H1 (cell line): ENCODE measurements around the gene ARHGAP35. TPM values are rescaled to one million over a fixed set of nuclear protein-coding genes. Genes with fewer than 3 reads are reported as not detected.

Experiments
- CTCF ChIA-PET: fragments of 300-600 bp; sonication (Branson Sonifier 250); formaldehyde crosslinking; loops from one replicate; lab custom pipeline; 2021; ENCODE audit not compliant: partially characterized antibody; lab: Charles Lee
- POLR2A ChIA-PET: fragments of 300-600 bp; sonication (Branson Sonifier 250); formaldehyde crosslinking; loops from one replicate; lab custom pipeline; 2021; ENCODE audit warnings: inconsistent platforms; ENCODE audit not compliant: partially characterized antibody; lab: Charles Lee
- DNase-seq, 2 experiments: peaks; one replicate each; pipeline versions ENCODE4 v3.0.0 to v3.0.0-alpha.2; 2010 to 2022; ENCODE audit warnings: low spot score in 2 of 2, low read depth in 1 of 2, mixed read lengths in 1 of 2
- FAIRE-seq: peaks from 2 replicates; lab custom pipeline; 2011; peaks lifted over from hg19 to GRCh38; lab: Jason Lieb, UNC
- H2AFZ ChIP-seq: 2 replicates; pipeline ENCODE4 v1.8.1; 2012; ENCODE audit warnings: low read length, inconsistent platforms
- H2AK5ac ChIP-seq: 2 replicates; pipeline ENCODE4 v1.6.1; 2013; ENCODE audit warnings: low read depth, low read length
- H2BK120ac ChIP-seq: replicated peaks from 2 replicates; pipeline ENCODE3; 2013; ENCODE audit warnings: low read depth, low read length, inconsistent platforms
- H2BK12ac ChIP-seq: 2 replicates; pipeline ENCODE4 v1.6.1; 2013; ENCODE audit warnings: low read depth, low read length
- H2BK15ac ChIP-seq: 2 replicates; pipeline ENCODE4 v1.6.1; 2013; ENCODE audit warnings: low read length
- H2BK20ac ChIP-seq: 2 replicates; pipeline ENCODE4 v1.6.1; 2013; ENCODE audit warnings: low read length
- H2BK5ac ChIP-seq: 2 replicates; pipeline ENCODE4 v1.6.1; 2013; ENCODE audit warnings: low read depth, low read length
- H3K14ac ChIP-seq: 2 replicates; pipeline ENCODE4 v1.6.1; 2013; ENCODE audit warnings: inconsistent platforms; ENCODE audit not compliant: insufficient read length
- H3K18ac ChIP-seq: 2 replicates; pipeline ENCODE4 v1.6.1; 2013; ENCODE audit warnings: low read length; ENCODE audit errors: extremely low read depth
- H3K23ac ChIP-seq: 2 replicates; pipeline ENCODE4 v1.6.1; 2013; ENCODE audit warnings: inconsistent platforms; ENCODE audit not compliant: insufficient read length
- H3K23me2 ChIP-seq: 2 replicates; pipeline ENCODE4 v1.6.1; 2013; ENCODE audit warnings: low read depth, low read length
- H3K27ac ChIP-seq: 2 replicates; pipeline ENCODE4 v1.6.1; 2011; ENCODE audit warnings: low read depth, low read length, inconsistent platforms
- H3K27me3 ChIP-seq, 4 experiments: replicated peaks in 1 of 4; 1 replicate in 1 of 4; 2 replicates in 3 of 4; pipeline versions ENCODE4 v1.6.1 to v1.8.1; 2011 to 2013; ENCODE audit warnings: low read length in 3 of 4, mild to moderate bottlenecking in 3 of 4, inconsistent platforms in 2 of 4, mixed read lengths in 2 of 4, moderate library complexity in 1 of 4; ENCODE audit not compliant: control insufficient read depth in 3 of 4, insufficient read depth in 3 of 4; ENCODE audit errors: extremely low read depth in 1 of 4
- H3K36me3 ChIP-seq, 4 experiments: 2 replicates each; pipeline versions ENCODE4 v1.6.1 to v1.8.1; 2011 to 2013; ENCODE audit warnings: mild to moderate bottlenecking in 4 of 4, low read length in 3 of 4, moderate library complexity in 2 of 4, control low read depth in 1 of 4, inconsistent platforms in 1 of 4; ENCODE audit not compliant: insufficient read depth in 4 of 4, control insufficient read depth in 2 of 4
- H3K4ac ChIP-seq: replicated peaks from 2 replicates; pipeline ENCODE3; 2013; ENCODE audit warnings: low read length, low read depth, mixed read lengths, inconsistent platforms; ENCODE audit not compliant: insufficient read length
- H3K4me1 ChIP-seq, 4 experiments: replicated peaks in 1 of 4; 1 replicate in 1 of 4; 2 replicates in 3 of 4; pipeline versions ENCODE4 v1.6.1 to v1.8.1; 2011 to 2013; ENCODE audit warnings: low read length in 3 of 4, inconsistent platforms in 2 of 4, mixed read lengths in 1 of 4; ENCODE audit not compliant: insufficient read depth in 4 of 4, control insufficient read depth in 3 of 4
- H3K4me2 ChIP-seq, 2 experiments: 2 replicates each; pipeline versions ENCODE4 v1.6.1 to v1.8.1; 2011 to 2013; ENCODE audit warnings: low read depth in 2 of 2, low read length in 2 of 2, control low read depth in 1 of 2, inconsistent platforms in 1 of 2, mild to moderate bottlenecking in 1 of 2; ENCODE audit not compliant: insufficient read depth in 1 of 2
- H3K4me3 ChIP-seq, 4 experiments: fragments of 200-600, 300-600 bp in 1 of 4; sonication (generic), shearing (Covaris generic), sonication (Bioruptor Twin) in 1 of 4; 2 replicates each; pipeline versions ENCODE4 v1.5.1 to v1.8.1; 2011 to 2016; ENCODE audit warnings: low read length in 4 of 4, low read depth in 3 of 4, control low read depth in 2 of 4, inconsistent platforms in 2 of 4, mild to moderate bottlenecking in 2 of 4, mixed read lengths in 1 of 4, moderate library complexity in 1 of 4; ENCODE audit not compliant: insufficient read depth in 2 of 4; ENCODE audit errors: extremely low read depth in 1 of 4
- H3K56ac ChIP-seq: replicated peaks from 2 replicates; pipeline ENCODE3; 2013; ENCODE audit warnings: low read depth, mild to moderate bottlenecking, mixed read lengths, low read length, inconsistent platforms; ENCODE audit not compliant: insufficient read length
- H3K79me1 ChIP-seq: 2 replicates; pipeline ENCODE4 v1.6.1; 2013; ENCODE audit warnings: low read depth, low read length, control low read depth
- H3K79me2 ChIP-seq, 2 experiments: 2 replicates each; pipeline versions ENCODE4 v1.6.1 to v1.8.1; 2012 to 2013; ENCODE audit warnings: low read length in 2 of 2, mild to moderate bottlenecking in 2 of 2, inconsistent platforms in 1 of 2; ENCODE audit not compliant: insufficient read depth in 2 of 2, control insufficient read depth in 1 of 2
- H3K9ac ChIP-seq, 4 experiments: replicated peaks in 1 of 4; 1 replicate in 1 of 4; 2 replicates in 3 of 4; pipeline versions ENCODE4 v1.6.1 to v1.8.1; 2011 to 2013; ENCODE audit warnings: low read depth in 3 of 4, low read length in 3 of 4, control low read depth in 2 of 4, mild to moderate bottlenecking in 2 of 4, moderate library complexity in 2 of 4, inconsistent platforms in 1 of 4; ENCODE audit errors: extremely low read depth in 1 of 4
- H3K9me3 ChIP-seq, 2 experiments: 2 replicates each; pipeline versions ENCODE4 v1.6.1 to v1.8.1; 2012 to 2013; ENCODE audit warnings: mild to moderate bottlenecking in 2 of 2, moderate library complexity in 2 of 2, control low read depth in 1 of 2, inconsistent platforms in 1 of 2, low read depth in 1 of 2, low read length in 1 of 2, mixed read lengths in 1 of 2; ENCODE audit not compliant: insufficient read depth in 2 of 2
- H4K20me1 ChIP-seq, 2 experiments: replicated peaks in 1 of 2; 2 replicates each; pipeline versions ENCODE3 to v1.8.1; 2011 to 2013; ENCODE audit warnings: inconsistent platforms in 2 of 2, low read length in 2 of 2, mild to moderate bottlenecking in 1 of 2; ENCODE audit not compliant: insufficient read depth in 2 of 2, control insufficient read depth in 1 of 2
- H4K5ac ChIP-seq: 2 replicates; pipeline ENCODE4 v1.6.1; 2013; ENCODE audit warnings: low read length, low read depth, mixed read lengths, inconsistent platforms; ENCODE audit not compliant: insufficient read length
- H4K8ac ChIP-seq: 2 replicates; pipeline ENCODE4 v1.8.0; 2013; ENCODE audit warnings: mild to moderate bottlenecking, moderate library complexity, low read length, inconsistent platforms; ENCODE audit not compliant: insufficient read depth; ENCODE audit errors: extremely low read depth
- H4K91ac ChIP-seq: replicated peaks from 2 replicates; pipeline ENCODE3; 2013; ENCODE audit warnings: low read length, mixed read lengths, inconsistent platforms; ENCODE audit not compliant: insufficient read length
- JUND ChIP-seq: IDR thresholded peaks from 2 replicates; pipeline ENCODE4 v1.6.1; 2011; ENCODE audit warnings: mild to moderate bottlenecking, improper control_type of control experiment, low read length
- NRF1 ChIP-seq: IDR thresholded peaks from 2 replicates; pipeline ENCODE4 v1.6.1; 2011; ENCODE audit warnings: mild to moderate bottlenecking, low read depth, low read length, improper control_type of control experiment
- SAP30 ChIP-seq: fragments of 300-600 bp; sonication (generic); IDR thresholded peaks from 2 replicates; pipeline ENCODE4 v1.7.1; 2012; ENCODE audit warnings: low read length, moderate library complexity, mild to moderate bottlenecking, inconsistent platforms; ENCODE audit not compliant: insufficient read depth, insufficient replicate concordance
- SP1 ChIP-seq: IDR thresholded peaks from 2 replicates; pipeline ENCODE4 v1.6.1; 2011; ENCODE audit warnings: low read depth, low read length
- YY1 ChIP-seq: IDR thresholded peaks from 2 replicates; pipeline ENCODE4 v1.6.1; 2011; ENCODE audit warnings: low read depth, mild to moderate bottlenecking, low read length
- WGBS, 2 experiments: shearing (Covaris generic) in 1 of 2; methylation state at CpG; one replicate each; pipeline versions ENCODE4 v1.1.6 to v1.1.7; 2013 to 2015; ENCODE audit warnings: low lambda C conversion rate in 2 of 2, mixed read lengths in 2 of 2, inconsistent platforms in 1 of 2, low coverage in 1 of 2, missing lambda C conversion rate in 1 of 2; ENCODE audit not compliant: insufficient replicate concordance in 2 of 2, insufficient coverage in 1 of 2, insufficient read length in 1 of 2; ENCODE audit errors: extremely low coverage in 1 of 2, missing lambda C conversion rate in 1 of 2; 5-methylcytosine and 5-hydroxymethylcytosine counted together
- polyA plus RNA-seq, 7 experiments: library from polyadenylated mRNA; depleted of rRNA in 3 of 7; stranded (reverse) in 5 of 7; unstranded in 2 of 7; fragments of >200 nt in 5 of 7; fragments of 200-250 nt in 2 of 7; gene quantifications; 1 replicate in 5 of 7; 2 replicates in 1 of 7; 4 replicates in 1 of 7; pipeline versions ENCODE4 v1.2.1 to v1.2.3, GENCODE V29; 2011 to 2013; ENCODE audit warnings: missing spikeins in 2 of 7, mixed read lengths in 2 of 7
- total RNA-seq: library from RNA; stranded (reverse); fragmentation: NEBNext Ultra II Directional; extraction: Animal tissue kit (Norgen Biotek cat#: 25700); gene quantifications from 2 replicates; pipeline ENCODE4 v1.2.1, GENCODE V29; 2021
- TF ChIP-seq, protein P1 (sequence below): IDR thresholded peaks from 2 replicates; pipeline ENCODE4 v1.6.1; 2012; ENCODE audit warnings: inconsistent platforms

ARHGAP35 gene
- total and polyA plus RNA-seq, 2 of the 8 experiments (the other 6 are each of a cell fraction or from before 2014, with no cell fraction given): 29.7 to 64.5 TPM

DNA sequence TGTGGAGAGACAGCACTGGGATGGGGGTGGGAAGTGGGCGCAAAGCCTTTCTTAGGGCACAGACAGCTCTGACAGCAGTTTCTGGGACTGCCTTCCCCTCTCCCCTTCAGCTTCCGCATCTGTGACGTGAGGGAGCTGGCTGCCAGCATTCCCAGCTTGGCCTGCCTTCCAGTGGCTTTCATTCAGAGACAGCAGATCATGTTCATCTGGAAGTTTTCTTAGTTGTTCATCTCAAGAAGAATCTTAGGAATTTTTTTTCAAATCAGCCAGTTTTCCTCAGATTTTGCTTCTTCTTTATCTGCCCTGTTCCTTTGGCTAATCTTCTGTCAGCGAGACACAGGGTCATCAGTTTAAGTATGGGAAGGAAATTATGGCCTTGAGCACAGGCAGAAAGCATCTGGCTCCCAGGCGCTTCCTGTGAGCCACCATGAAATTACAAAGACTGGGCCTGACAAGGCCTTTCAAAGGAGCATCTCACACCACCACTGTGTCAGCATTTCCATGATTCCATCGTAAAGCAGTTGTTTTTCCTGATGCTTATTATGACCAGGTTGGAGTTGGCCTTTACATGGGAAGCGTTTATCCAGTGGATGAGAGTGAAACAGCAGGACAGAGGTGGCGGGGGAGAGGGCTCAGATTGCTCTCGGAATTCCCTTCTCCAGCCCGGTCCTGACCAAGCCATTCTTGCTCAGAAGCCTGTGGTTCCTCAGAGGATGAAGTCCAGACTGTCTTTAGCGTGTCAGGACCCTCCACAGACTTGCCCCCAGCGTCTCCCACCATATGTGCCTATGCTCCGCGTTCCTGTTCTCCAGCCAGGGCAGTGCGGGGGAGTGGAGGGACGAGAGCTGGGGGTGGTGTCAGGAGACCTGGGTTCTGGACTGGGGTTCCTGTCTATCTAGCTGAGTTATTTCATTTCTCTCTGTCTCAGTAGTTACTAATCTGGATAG is 43.6 kb downstream of the ARHGAP35 start:
- DNase-seq (no peak), FAIRE-seq (no peak)

More for the DNA sequence above, 43.6 kb downstream of the ARHGAP35 start:
- POLR2A ChIA-PET: interaction anchor here (1.3 kb wide), 1 partner anchor 20 kb away, joined by 4 read pairs; no protein-coding TSS in a partner anchor
- Histone ChIP-seq H3K9me3 (no peaks in the 10 kb centered on the region), H2BK120ac (no peak overlapping the region), H3K4ac (no peak overlapping the region), H2BK20ac (no peak overlapping the region), H2BK12ac (no peak overlapping the region), H3K9ac (no peak overlapping the region), H2AFZ (no peak overlapping the region), H4K5ac (no peak overlapping the region), H3K79me1 (peaks cover 18% of the 10 kb centered on the region), H3K27me3 (no peaks in the 10 kb centered on the region), H3K18ac (no peak overlapping the region), H4K91ac (no peak overlapping the region), H3K14ac (no peak overlapping the region), H4K20me1 (peaks cover 11 to 16% of the 10 kb centered on the region in 2 experiments), H3K27ac (no peak overlapping the region), H3K23ac (no peak overlapping the region), H2AK5ac (no peak overlapping the region), H2BK5ac (no peak overlapping the region), H4K8ac (no peak overlapping the region), H3K4me1 (peaks cover 0 to 10% (median 6%) of the 10 kb centered on the region in 4 experiments; a peak in 4 of 7 replicates), H3K4me2 (no peak overlapping the region), H3K4me3 (no peak overlapping the region), H3K23me2 (no peaks in the 10 kb centered on the region), H2BK15ac (no peak overlapping the region), H3K36me3 (no peaks in the 10 kb centered on the region), H3K56ac (no peak overlapping the region), H3K79me2 (peaks cover 4 to 82% of the 10 kb centered on the region in 2 experiments)
- TF ChIP-seq NRF1 (no peak), SAP30 (no peak), JUND (no peak), SP1 (no peak), YY1 (no peak)
- TF ChIP-seq, protein P1, sequence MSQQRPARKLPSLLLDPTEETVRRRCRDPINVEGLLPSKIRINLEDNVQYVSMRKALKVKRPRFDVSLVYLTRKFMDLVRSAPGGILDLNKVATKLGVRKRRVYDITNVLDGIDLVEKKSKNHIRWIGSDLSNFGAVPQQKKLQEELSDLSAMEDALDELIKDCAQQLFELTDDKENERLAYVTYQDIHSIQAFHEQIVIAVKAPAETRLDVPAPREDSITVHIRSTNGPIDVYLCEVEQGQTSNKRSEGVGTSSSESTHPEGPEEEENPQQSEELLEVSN: no peak
- CTCF ChIA-PET: interaction anchor here (0.7 kb wide), 2 partner anchors 22 to 24 kb away, joined by 3 read pairs; no protein-coding TSS in a partner anchor
- 85% methylated on average over 16 of the region's 16 CpGs; no CpG with 5 or more reads in 1 of the 2 experiments for WGBS, 2 experiments
